Psoas muscle (tissue), 8 donors: Measurements from ENCODE around the gene ZNF385D. TPM values are rescaled to one million over a fixed set of nuclear protein-coding genes. Genes with fewer than 3 reads are reported as not detected.

Source experiments
- ATAC-seq, 4 donors: fragments of 200-7000 bp; cut with Tn5 transposase; one replicate each; pipeline ENCODE4 v1.9.1; 2020; ENCODE audit warnings: moderate library complexity in 3 of 4, mild to moderate bottlenecking in 2 of 4
- DNase-seq, 2 donors: peaks; one replicate each; pipeline ENCODE4 v3.0.0-alpha.2; 2020
- H3K27ac ChIP-seq: fragments of 200-600 bp; one replicate; pipeline ENCODE4 v1.8.0; 2022
- H3K27me3 ChIP-seq, 3 donors: fragments of 200-600 bp in 1 of 3; one replicate each; pipeline versions ENCODE4 v1.6.1 to v1.8.0; 2013 to 2022; ENCODE audit warnings: low read length in 2 of 3, mild to moderate bottlenecking in 2 of 3, moderate library complexity in 1 of 3; ENCODE audit not compliant: insufficient read depth in 3 of 3
- H3K36me3 ChIP-seq, 2 donors: fragments of 200-600 bp in 1 of 2; one replicate each; pipeline versions ENCODE4 v1.6.1 to v1.8.0; 2013 to 2022; ENCODE audit warnings: low read depth in 1 of 2, mild to moderate bottlenecking in 1 of 2, moderate library complexity in 1 of 2; ENCODE audit not compliant: insufficient read depth in 1 of 2
- H3K4me1 ChIP-seq: fragments of 200-600 bp; one replicate; pipeline ENCODE4 v1.8.0; 2022
- H3K4me3 ChIP-seq: fragments of 200-600 bp; one replicate; pipeline ENCODE4 v1.8.0; 2022; ENCODE audit warnings: mild to moderate bottlenecking
- H3K9me3 ChIP-seq: fragments of 200-600 bp; one replicate; pipeline ENCODE4 v1.8.0; 2022
- WGBS, 3 donors: extraction: QIAGEN DNeasy Blood & Tissue Kit; methylation state at CpG; one replicate each; pipeline versions ENCODE4 v1.1.6 to v1.1.7; 2013; 5-methylcytosine and 5-hydroxymethylcytosine counted together
- intact Hi-C, 2 donors: fragments of 100-400 bp; cut with DNase I; formaldehyde crosslinking; loops; one replicate each; pipeline versions ENCODE4 v1.11.0 to v1.14.2; 2022
- polyA plus RNA-seq, 3 donors: library from polyadenylated mRNA; stranded (reverse); fragments of 200-250 nt; gene quantifications; one replicate each; pipeline ENCODE4 v1.2.3, GENCODE V29; 2013
- total RNA-seq, 4 donors: library from RNA; stranded (reverse); fragmentation: NEBNext Ultra II Directional in 2 of 4; extraction: Animal tissue kit (Norgen Biotek cat#: 25700) in 2 of 4; gene quantifications; one replicate each; pipeline versions ENCODE4 v1.2.1 to v1.2.4, GENCODE V29; 2021 to 2023
- TF ChIP-seq, protein P1 (sequence below): fragments of 200-600 bp; IDR thresholded peaks from one replicate; pipeline ENCODE4 v1.8.0; 2022; ENCODE audit warnings: antibody characterized with exemption
- donor health status: healthy with polysubstance abuse.
- donor health status: DM: no; HTN: no; CAD: no; lungs with moderate emphysema.
- donor health status: Bipolar disorder and iron deficiency.
- donor health status: healthy.
- donor health status: DM: yes; HTN: yes; CAD: no.
- donor health status: DM: no; HTN: no; CAD: no.
- donor health status: DM: no; HTN: no; CAD: no.
- donor health status: DM: yes; HTN: yes; CAD: no.

The ZNF385D gene
- total and polyA plus RNA-seq, 7 donors = 0.55 to 8.7 (median 3.7) TPM

DNA sequence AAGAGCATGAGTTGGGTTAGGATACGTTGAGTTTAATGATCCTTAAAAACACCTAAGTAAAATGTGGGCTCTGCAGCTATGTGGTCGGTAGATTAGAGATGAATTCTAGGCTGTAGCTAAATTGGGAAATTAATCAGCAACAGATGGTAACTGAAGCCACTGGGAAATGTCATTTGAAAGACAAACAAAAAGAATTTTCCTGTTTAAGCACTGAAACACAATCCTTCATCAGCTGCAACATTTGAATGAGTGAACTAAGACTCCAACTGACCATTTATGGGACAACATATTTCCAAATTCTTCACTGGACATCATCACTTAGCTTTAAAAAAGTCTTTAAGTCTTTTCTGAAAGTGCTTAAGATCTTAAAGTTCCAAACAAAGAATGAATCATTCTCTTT is 226.9 kb downstream of the ZNF385D start:
- DNase-seq (no peak), ATAC-seq (no peak)
- TF ChIP-seq, protein P1, sequence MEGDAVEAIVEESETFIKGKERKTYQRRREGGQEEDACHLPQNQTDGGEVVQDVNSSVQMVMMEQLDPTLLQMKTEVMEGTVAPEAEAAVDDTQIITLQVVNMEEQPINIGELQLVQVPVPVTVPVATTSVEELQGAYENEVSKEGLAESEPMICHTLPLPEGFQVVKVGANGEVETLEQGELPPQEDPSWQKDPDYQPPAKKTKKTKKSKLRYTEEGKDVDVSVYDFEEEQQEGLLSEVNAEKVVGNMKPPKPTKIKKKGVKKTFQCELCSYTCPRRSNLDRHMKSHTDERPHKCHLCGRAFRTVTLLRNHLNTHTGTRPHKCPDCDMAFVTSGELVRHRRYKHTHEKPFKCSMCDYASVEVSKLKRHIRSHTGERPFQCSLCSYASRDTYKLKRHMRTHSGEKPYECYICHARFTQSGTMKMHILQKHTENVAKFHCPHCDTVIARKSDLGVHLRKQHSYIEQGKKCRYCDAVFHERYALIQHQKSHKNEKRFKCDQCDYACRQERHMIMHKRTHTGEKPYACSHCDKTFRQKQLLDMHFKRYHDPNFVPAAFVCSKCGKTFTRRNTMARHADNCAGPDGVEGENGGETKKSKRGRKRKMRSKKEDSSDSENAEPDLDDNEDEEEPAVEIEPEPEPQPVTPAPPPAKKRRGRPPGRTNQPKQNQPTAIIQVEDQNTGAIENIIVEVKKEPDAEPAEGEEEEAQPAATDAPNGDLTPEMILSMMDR = no peak
- H3K9me3 ChIP-seq = no peaks in the 10 kb centered on the region
- WGBS, 3 donors = 36 to 41% (median 37%) methylated on average over 2 of the region's 2 CpGs
- H3K27me3 ChIP-seq = no peaks in the 10 kb centered on the region
- H3K36me3 ChIP-seq = no peaks in the 10 kb centered on the region
- no peak overlapping the region for H3K4me3 ChIP-seq
- peaks cover 2% of the 10 kb centered on the region for H3K4me1 ChIP-seq
- intact Hi-C loops = no loop called here
- no peak overlapping the region for H3K27ac ChIP-seq

DNA sequence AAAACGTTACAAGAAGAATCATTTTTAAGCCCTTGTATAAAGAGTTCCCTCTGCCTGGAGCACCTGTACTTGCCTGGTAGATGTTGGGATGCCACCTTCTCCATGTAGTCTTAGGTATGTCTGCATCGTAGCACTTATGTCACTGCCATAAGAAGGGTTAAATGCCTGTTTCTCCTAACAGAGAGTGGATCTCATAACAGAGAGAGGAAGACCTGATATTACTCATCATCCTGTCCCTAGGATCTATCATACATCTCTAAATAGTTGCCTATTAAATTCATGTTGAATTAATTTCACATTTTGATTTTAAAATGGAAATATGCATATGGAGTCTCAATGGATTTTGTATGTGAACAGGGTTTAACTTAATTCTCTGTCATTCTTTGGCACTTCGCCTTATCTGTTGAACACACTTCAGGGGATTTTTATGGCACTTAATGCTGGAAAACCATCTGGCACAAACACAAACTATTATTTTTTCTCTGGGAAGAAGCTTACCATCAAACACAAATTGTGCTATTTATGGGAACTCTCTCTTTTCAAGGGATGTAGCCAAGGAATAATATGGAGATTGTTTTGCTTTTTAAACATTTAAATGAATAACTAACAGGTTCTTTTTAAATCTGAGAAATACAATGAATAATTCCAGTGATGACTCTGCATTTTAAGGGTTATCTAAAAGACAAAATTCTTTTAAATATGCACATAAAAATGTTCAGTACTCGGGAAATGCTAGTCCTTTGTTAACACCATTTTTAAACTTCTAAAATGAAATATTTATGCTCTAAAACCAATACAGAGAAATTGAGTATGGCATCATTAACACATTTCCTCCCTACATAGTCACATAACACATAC is 230.7 kb downstream of the ZNF385D start:
- no peaks in the 10 kb centered on the region for H3K27me3 ChIP-seq
- TF ChIP-seq, protein P1 = no peak
- H3K4me3 ChIP-seq = no peak overlapping the region
- intact Hi-C loops = no loop called here
- WGBS, 3 donors = 28 to 40% (median 37%) methylated on average over 4 of the region's 4 CpGs
- peaks cover 2% of the 10 kb centered on the region for H3K4me1 ChIP-seq
- no peaks in the 10 kb centered on the region for H3K36me3 ChIP-seq
- ATAC-seq (no peak), DNase-seq (no peak)
- no peak overlapping the region for H3K27ac ChIP-seq
- no peaks in the 10 kb centered on the region for H3K9me3 ChIP-seq

DNA sequence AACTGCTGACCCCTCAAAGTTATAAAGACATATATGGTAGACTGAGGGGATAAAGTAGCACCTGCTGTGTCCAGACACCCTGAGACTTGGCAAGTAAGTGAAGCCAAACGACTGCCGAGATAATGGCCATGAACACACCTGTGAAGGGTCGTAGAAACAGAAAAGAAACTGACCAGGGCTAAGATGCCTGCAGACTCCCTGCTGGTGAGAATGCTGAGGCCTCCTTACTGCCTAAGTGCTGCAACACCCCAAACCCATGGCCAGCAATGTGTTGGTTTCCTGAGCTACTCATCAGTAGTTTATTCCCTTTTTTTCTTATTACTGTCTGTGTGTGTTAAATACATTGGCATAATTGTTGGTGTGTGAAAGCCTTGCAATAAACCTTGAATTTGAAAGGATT is 233.8 kb downstream of the ZNF385D start:
- H3K4me3 ChIP-seq = no peak overlapping the region
- H3K9me3 ChIP-seq = no peaks in the 10 kb centered on the region
- ATAC-seq (no peak), DNase-seq (no peak)
- no peaks in the 10 kb centered on the region for H3K36me3 ChIP-seq
- no peak overlapping the region for H3K27ac ChIP-seq
- no peaks in the 10 kb centered on the region for H3K27me3 ChIP-seq
- intact Hi-C loops = no loop called here
- peaks cover 2% of the 10 kb centered on the region for H3K4me1 ChIP-seq
- TF ChIP-seq, protein P1 = no peak
- WGBS, 3 donors = 34 to 58% (median 35%) methylated on average over 3 of the region's 3 CpGs

DNA sequence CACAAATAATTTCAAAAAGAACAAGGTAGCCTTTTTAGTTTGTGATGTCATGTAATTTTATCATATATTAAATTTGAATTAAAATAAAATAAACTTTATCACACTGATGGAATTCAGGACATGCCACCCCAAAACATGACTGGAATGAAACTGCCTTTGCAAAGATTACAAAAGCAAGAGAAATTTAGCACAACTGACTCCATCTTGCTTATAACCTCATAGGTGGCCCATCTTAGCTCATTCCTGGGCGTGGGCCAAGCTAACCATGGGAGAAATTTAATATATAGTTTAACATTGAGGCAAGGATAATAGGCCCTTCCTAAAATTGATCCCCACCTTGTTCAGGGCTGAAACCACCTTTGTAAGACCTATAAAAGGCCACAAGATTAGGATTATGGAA is 235.6 kb downstream of the ZNF385D start:
- no peaks in the 10 kb centered on the region for H3K9me3 ChIP-seq
- ATAC-seq (no peak), DNase-seq (no peak)
- TF ChIP-seq, protein P1 = no peak
- H3K4me3 ChIP-seq = no peak overlapping the region
- H3K36me3 ChIP-seq = no peaks in the 10 kb centered on the region
- intact Hi-C loops = no loop called here
- no peaks in the 10 kb centered on the region for H3K27me3 ChIP-seq
- H3K4me1 ChIP-seq = peaks cover 2% of the 10 kb centered on the region
- WGBS, 3 donors = 83 to 93% (median 86%) methylated on average over 1 of the region's 1 CpG
- no peak overlapping the region for H3K27ac ChIP-seq
